ENCODE measurements around the gene PELI1. TPM values are rescaled to one million over a fixed set of nuclear protein-coding genes. Genes with fewer than 3 reads are reported as not detected.

The PELI1 gene
- total RNA-seq, 1 experiment from 2014 or later = 26.2 TPM

- H3K4me1 Mint-ChIP-seq (ENCODE audit: low read depth, unreplicated experiment) = peaks cover 8% of the 10 kb centered on the region
- H3K27ac Mint-ChIP-seq (ENCODE audit: unreplicated experiment) = no peak overlapping the region
- no peaks in the 10 kb centered on the region for H3K9me3 Mint-ChIP-seq (ENCODE audit: low read depth, unreplicated experiment)
- no peak overlapping the region for H3K4me3 Mint-ChIP-seq (ENCODE audit: low read depth, unreplicated experiment)
- no peaks in the 10 kb centered on the region for H3K36me3 Mint-ChIP-seq (ENCODE audit: insufficient read depth, unreplicated experiment)
- no peak for TF ChIP-seq CTCF (IDR thresholded peaks at IDR 0.05; ENCODE audit: unreplicated experiment)
- BruUV-seq (replicated peaks) = no TSS peak
- no peaks in the 10 kb centered on the region for H3K27me3 Mint-ChIP-seq (ENCODE audit: unreplicated experiment)
- CTCF ChIA-PET = no interaction called here
- DNase-seq = no peak
- intact Hi-C loops (cut with micrococcal nuclease; ENCODE audit: unreplicated experiment) = loop anchor here (5.0 kb wide), 2 partner anchors 96 to 441 kb away; partner anchors contain the start of gene PELI1
Observed at GRCh38 chr2:64045938-64046337, 98.3 kb downstream of the PELI1 start.

Other genes with a start within 250 kb of the PELI1 start
- gene VPS54, start 125.0 kb downstream of the PELI1 start, total RNA-seq (2022) = 10.5 and 11.7 TPM in 2 replicates